ENCODE results near the gene WFDC6. TPM values are rescaled to one million over a fixed set of nuclear protein-coding genes. Genes with fewer than 3 reads are reported as not detected.
"Not testable (repeated sequence)": the region's sequence is repeated elsewhere in the genome, so short reads cannot be mapped to it uniquely, and the experiment has no call there.

WFDC6 gene
- total RNA-seq: not detected
- long read RNA-seq: 0 reads

- ATAC-seq (ENCODE audit: poor library complexity) (no peak), DNase-seq (no peak)
- intact Hi-C loops (cut with DNase I): no loop called here
Measured at GRCh38 chr20:45539382-45539781, at the start of gene WFDC6. WFDC6 (minus strand) TSS chr20:45539482; CDS start chr20:45539407, 75 bp downstream.

- intact Hi-C loops (cut with DNase I): no loop called here
- ATAC-seq (ENCODE audit: poor library complexity) (no peak), DNase-seq (no peak)
Measured at GRCh38 chr20:45588800-45589199, 49.5 kb upstream of the WFDC6 start.

- ATAC-seq (ENCODE audit: poor library complexity); DNase-seq; intact Hi-C loops (cut with DNase I): not testable (repeated sequence)
Measured at GRCh38 chr20:45585986-45586385, 46.7 kb upstream of the WFDC6 start.

- not testable (repeated sequence) for ATAC-seq (ENCODE audit: poor library complexity); DNase-seq
Measured at GRCh38 chr20:45584294-45584693, 45.0 kb upstream of the WFDC6 start.

GRCh38 chr20:45583502-45583901 is 44.2 kb upstream of the WFDC6 start:
- no peak for DNase-seq
- intact Hi-C loops (cut with DNase I): no loop called here
- no peak for ATAC-seq (ENCODE audit: poor library complexity)

More at GRCh38 chr20:45584294-45584693, 45.0 kb upstream of the WFDC6 start:
- intact Hi-C loops (cut with DNase I): not testable (repeated sequence)

- ATAC-seq (ENCODE audit: poor library complexity) (no peak), DNase-seq (no peak)
- intact Hi-C loops (cut with DNase I): no loop called here
Measured at GRCh38 chr20:45581702-45582101, 42.4 kb upstream of the WFDC6 start.

- ATAC-seq (ENCODE audit: poor library complexity) (no peak), DNase-seq (no peak)
Measured at GRCh38 chr20:45579184-45579583, 39.9 kb upstream of the WFDC6 start, which contains the start of gene WFDC8. WFDC8 (minus strand) TSS chr20:45579284; CDS start chr20:45579247, 37 bp downstream.

GRCh38 chr20:45578231-45578630 is 38.9 kb upstream of the WFDC6 start:
- intact Hi-C loops (cut with DNase I): no loop called here
- DNase-seq: no peak
- ATAC-seq (ENCODE audit: poor library complexity): no peak

More at GRCh38 chr20:45579184-45579583, 39.9 kb upstream of the WFDC6 start, which contains the start of gene WFDC8:
- intact Hi-C loops (cut with DNase I): no loop called here

GRCh38 chr20:45576995-45577394 is 37.7 kb upstream of the WFDC6 start:
- ATAC-seq (ENCODE audit: poor library complexity) (no peak), DNase-seq (no peak)
- intact Hi-C loops (cut with DNase I): no loop called here

GRCh38 chr20:45575931-45576330 is 36.6 kb upstream of the WFDC6 start:
- no peak for DNase-seq
- ATAC-seq (ENCODE audit: poor library complexity): no peak
- intact Hi-C loops (cut with DNase I): no loop called here

- ATAC-seq (ENCODE audit: poor library complexity); DNase-seq; intact Hi-C loops (cut with DNase I): not testable (repeated sequence)
Measured at GRCh38 chr20:45569650-45570049, 30.4 kb upstream of the WFDC6 start.

- no peak for ATAC-seq (ENCODE audit: poor library complexity)
- intact Hi-C loops (cut with DNase I): no loop called here
- DNase-seq: no peak
Measured at GRCh38 chr20:45564760-45565276, 25.5 kb upstream of the WFDC6 start.

- DNase-seq (no peak), ATAC-seq (ENCODE audit: poor library complexity) (no peak)
- intact Hi-C loops (cut with DNase I): no loop called here
Measured at GRCh38 chr20:45555198-45555597, 15.9 kb upstream of the WFDC6 start.

- intact Hi-C loops (cut with DNase I): no loop called here
- ATAC-seq (ENCODE audit: poor library complexity) (no peak), DNase-seq (no peak)
Measured at GRCh38 chr20:45552456-45552855, 13.2 kb upstream of the WFDC6 start.

- no peak for DNase-seq
- intact Hi-C loops (cut with DNase I): no loop called here
- ATAC-seq (ENCODE audit: poor library complexity): no peak
Measured at GRCh38 chr20:45550765-45551164, 11.5 kb upstream of the WFDC6 start.

GRCh38 chr20:45548410-45548809 is 9.1 kb upstream of the WFDC6 start:
- intact Hi-C loops (cut with DNase I): no loop called here
- no peak for ATAC-seq (ENCODE audit: poor library complexity)
- no peak for DNase-seq

GRCh38 chr20:45547206-45547770 is 8.0 kb upstream of the WFDC6 start, which contains the start of gene EPPIN:
EPPIN (minus strand) TSS chr20:45547401; CDS start chr20:45547357, 44 bp downstream.
- intact Hi-C loops (cut with DNase I): no loop called here
- ATAC-seq (ENCODE audit: poor library complexity): no peak
- DNase-seq: no peak

- DNase-seq: no peak
- intact Hi-C loops (cut with DNase I): no loop called here
- ATAC-seq (ENCODE audit: poor library complexity): no peak
Measured at GRCh38 chr20:45545754-45546453, 6.6 kb upstream of the WFDC6 start.

- ATAC-seq (ENCODE audit: poor library complexity): no peak
- DNase-seq: no peak
- intact Hi-C loops (cut with DNase I): no loop called here
Measured at GRCh38 chr20:45545351-45545750, 6.1 kb upstream of the WFDC6 start.

- DNase-seq (no peak), ATAC-seq (ENCODE audit: poor library complexity) (no peak)
- intact Hi-C loops (cut with DNase I): no loop called here
Measured at GRCh38 chr20:45538209-45538799, 978 bp downstream of the WFDC6 start.

All from Right ventricle myocardium superior (tissue), 1 donor.